HepG2 (cell line): Measurements from ENCODE around the gene EPB41L3. TPM values are rescaled to one million over a fixed set of nuclear protein-coding genes. Genes with fewer than 3 reads are reported as not detected.

Experiments used
- ATAC-seq: fragments of 200-7000 bp; cut with Tn5 transposase; 3 replicates; pipeline ENCODE4 v1.9.1; 2020; ENCODE audit warnings: mild to moderate bottlenecking, moderate library complexity
- BruUV-seq: library from RNA; stranded (reverse); fragments of 400-500 nt; replicated peaks from 2 replicates; lab custom pipeline; 2021; lab: Mats Ljungman, UMichigan
- CTCF ChIA-PET: fragments of 300-600 bp; formaldehyde crosslinking; extraction: SDS; loops from one replicate; lab custom pipeline; 2021; ENCODE audit warnings: low total read pairs, inconsistent platforms, low intra/inter-chr PET ratio; lab: Yijun Ruan, JAX
- POLR2A ChIA-PET: fragments of 350-600 bp; sonication (Branson Sonifier 250); formaldehyde crosslinking; loops from one replicate; lab custom pipeline; 2020; ENCODE audit warnings: antibody characterized with exemption, inconsistent platforms; lab: Yijun Ruan, JAX
- DNase-seq: peaks from one replicate; pipeline ENCODE4 v3.0.0-alpha.2; 2015; ENCODE audit warnings: low spot score
- FAIRE-seq: peaks from 3 replicates; lab custom pipeline; 2011; peaks lifted over from hg19 to GRCh38; lab: Jason Lieb, UNC
- H2AFZ ChIP-seq: one replicate; pipeline ENCODE4 v1.6.1; 2011; ENCODE audit warnings: low read length, inconsistent platforms
- H3K27ac ChIP-seq: fragments of 300-600 bp; 3 replicates; pipeline ENCODE4 v1.8.0; 2011; ENCODE audit warnings: mixed run types, mild to moderate bottlenecking, mixed read lengths, low read length, inconsistent platforms; ENCODE audit not compliant: insufficient read depth; ENCODE audit errors: extremely low read length
- H3K27me3 ChIP-seq, 2 experiments: fragments of 200-600 bp in 1 of 2; 2 replicates in 1 of 2; 3 replicates in 1 of 2; pipeline versions ENCODE4 v1.6.0 to v1.8.0; 2011; ENCODE audit warnings: low read length in 2 of 2, mild to moderate bottlenecking in 2 of 2, moderate library complexity in 2 of 2, inconsistent platforms in 1 of 2; ENCODE audit not compliant: insufficient read depth in 2 of 2, control insufficient read depth in 1 of 2
- H3K36me3 ChIP-seq, 2 experiments: fragments of 200-600 bp in 1 of 2; replicated peaks in 1 of 2; 2 replicates in 1 of 2; 3 replicates in 1 of 2; pipeline versions ENCODE4 v1.5.1 to v1.8.0; 2011; ENCODE audit warnings: low read length in 2 of 2, inconsistent platforms in 1 of 2; ENCODE audit not compliant: insufficient read depth in 2 of 2, control insufficient read depth in 1 of 2
- H3K4me1 ChIP-seq: 2 replicates; pipeline ENCODE4 v1.5.1; 2012; ENCODE audit warnings: low read length, inconsistent platforms; ENCODE audit not compliant: insufficient read depth
- H3K4me2 ChIP-seq: 2 replicates; pipeline ENCODE4 v1.6.0; 2011; ENCODE audit warnings: low read depth, low read length, inconsistent platforms
- H3K4me3 ChIP-seq, 3 experiments: fragments of 200-600 bp in 1 of 3; sonication (generic), shearing (Covaris generic) in 1 of 3; replicated peaks in 1 of 3; 2 replicates each; pipeline ENCODE4 v1.5.1; 2011 to 2016; ENCODE audit warnings: low read length in 3 of 3, inconsistent platforms in 2 of 3, low read depth in 2 of 3, mild to moderate bottlenecking in 2 of 3, control low read depth in 1 of 3, mixed read lengths in 1 of 3; ENCODE audit not compliant: insufficient read depth in 1 of 3
- H3K79me2 ChIP-seq: one replicate; pipeline ENCODE4 v1.6.1; 2011; ENCODE audit warnings: low read length, inconsistent platforms; ENCODE audit not compliant: insufficient read depth
- H3K9ac ChIP-seq: 2 replicates; pipeline ENCODE4 v1.6.0; 2011; ENCODE audit warnings: mild to moderate bottlenecking, low read depth, low read length, inconsistent platforms; ENCODE audit not compliant: insufficient read depth
- H3K9me3 ChIP-seq: 2 replicates; pipeline ENCODE4 v1.5.1; 2012; ENCODE audit warnings: mild to moderate bottlenecking, low read length
- H4K20me1 ChIP-seq: 2 replicates; pipeline ENCODE4 v1.6.0; 2011; ENCODE audit warnings: inconsistent platforms, mild to moderate bottlenecking, low read length, moderate library complexity; ENCODE audit not compliant: insufficient read depth
- AKAP8 ChIP-seq: sonication (generic); formaldehyde crosslinking; IDR thresholded peaks from 2 replicates; pipeline ENCODE4 v1.5.1; 2020; ENCODE audit warnings: mild to moderate bottlenecking, missing genetic modification reagents
- ASH2L ChIP-seq: fragments of 300-600, 200-600 bp; sonication (generic); IDR thresholded peaks from 2 replicates; pipeline ENCODE4 v1.7.0; 2017; ENCODE audit warnings: low read depth, mild to moderate bottlenecking, moderate library complexity, mixed read lengths, low read length; ENCODE audit not compliant: insufficient read length
- CAMTA2 ChIP-seq: sonication (generic); formaldehyde crosslinking; IDR thresholded peaks from 2 replicates; pipeline ENCODE4 v1.4.0; 2020; ENCODE audit warnings: mild to moderate bottlenecking, missing genetic modification reagents, borderline replicate concordance
- CEBPB ChIP-seq: IDR thresholded peaks from 2 replicates; pipeline ENCODE4 v1.6.1; 2011; ENCODE audit warnings: low read depth, low read length, improper control_type of control experiment, borderline replicate concordance
- CEBPG ChIP-seq: IDR thresholded peaks from 2 replicates; pipeline ENCODE4 v1.6.1; 2016
- CHD4 ChIP-seq: fragments of 200-600 bp; sonication (generic); IDR thresholded peaks from 2 replicates; pipeline ENCODE4 v1.7.0; 2017; ENCODE audit warnings: mild to moderate bottlenecking, low read length, borderline replicate concordance
- FLYWCH1 ChIP-seq: sonication (generic); formaldehyde crosslinking; IDR thresholded peaks from 2 replicates; pipeline ENCODE4 v1.8.1; 2023; ENCODE audit warnings: mild to moderate bottlenecking, missing genetic modification reagents
- HES4 ChIP-seq: sonication (generic); formaldehyde crosslinking; IDR thresholded peaks from 2 replicates; pipeline ENCODE4 v1.9.0; 2021; ENCODE audit warnings: mild to moderate bottlenecking, missing genetic modification reagents, borderline replicate concordance
- KDM5A ChIP-seq: fragments of 200-600 bp; sonication (generic); IDR thresholded peaks from 2 replicates; pipeline ENCODE4 v1.7.0; 2018; ENCODE audit warnings: antibody characterized with exemption, mild to moderate bottlenecking, low read length, borderline replicate concordance
- KLF16 ChIP-seq, 2 experiments: sonication (generic) in 1 of 2; formaldehyde crosslinking in 1 of 2; IDR thresholded peaks; 2 replicates each; pipeline versions ENCODE4 v1.6.1 to v1.8.0; 2016 to 2023; ENCODE audit warnings: missing genetic modification reagents in 2 of 2, missing compliant biosample characterization in 1 of 2
- MATR3 ChIP-seq: sonication (generic); formaldehyde crosslinking; IDR thresholded peaks from 2 replicates; pipeline ENCODE4 v1.4.0; 2020; ENCODE audit warnings: missing genetic modification reagents
- NFKB2 ChIP-seq: sonication (generic); formaldehyde crosslinking; IDR thresholded peaks from 2 replicates; pipeline ENCODE4 v1.4.0; 2020; ENCODE audit warnings: missing genetic modification reagents, borderline replicate concordance
- PHF8 ChIP-seq: sonication (generic); formaldehyde crosslinking; IDR thresholded peaks from 2 replicates; pipeline ENCODE4 v1.5.0; 2020; ENCODE audit warnings: missing genetic modification reagents
- RARG ChIP-seq: sonication (generic); formaldehyde crosslinking; IDR thresholded peaks from 2 replicates; pipeline ENCODE4 v1.4.0; 2020; ENCODE audit warnings: low read depth, mild to moderate bottlenecking, missing genetic modification reagents
- XBP1 ChIP-seq: sonication (generic); formaldehyde crosslinking; IDR thresholded peaks from 2 replicates; pipeline ENCODE4 v1.5.0; 2020; ENCODE audit warnings: missing genetic modification reagents
- ZEB1 ChIP-seq: IDR thresholded peaks from 2 replicates; pipeline ENCODE4 v1.6.1; 2012; ENCODE audit warnings: mild to moderate bottlenecking, low read depth, inconsistent platforms; ENCODE audit not compliant: insufficient replicate concordance
- ZNF143 ChIP-seq: sonication (generic); formaldehyde crosslinking; IDR thresholded peaks from 2 replicates; pipeline ENCODE4 v1.4.0; 2020; ENCODE audit warnings: missing genetic modification reagents
- ZNF205 ChIP-seq: IDR thresholded peaks from 2 replicates; pipeline ENCODE4 v1.6.1; 2018; ENCODE audit warnings: missing biosample characterization, missing genetic modification reagents
- ZNF260 ChIP-seq: sonication (generic); formaldehyde crosslinking; IDR thresholded peaks from 2 replicates; pipeline ENCODE4 v1.4.0; 2020; ENCODE audit warnings: missing genetic modification reagents, low read depth, mild to moderate bottlenecking, borderline replicate concordance
- ZNF737 ChIP-seq: sonication (generic); formaldehyde crosslinking; IDR thresholded peaks from 2 replicates; pipeline ENCODE4 v1.5.0; 2020; ENCODE audit warnings: missing genetic modification reagents, mild to moderate bottlenecking, borderline replicate concordance
- WGBS: methylation state at CpG from one replicate; pipeline ENCODE4 v1.1.6; 2017; ENCODE audit warnings: low lambda C conversion rate; 5-methylcytosine and 5-hydroxymethylcytosine counted together
- in situ Hi-C: cut with HindIII; loops from 2 replicates; pipeline ENCODE4 v1.10.0; 2017; ENCODE audit warnings: low pct_unique_long_range_greater_than_20kb; ENCODE audit not compliant: extremely low pct_ligation_motif_present
- intact Hi-C: fragments of 100-400 bp; cut with micrococcal nuclease; formaldehyde crosslinking; loops from one replicate; pipeline ENCODE4 v1.10.0; 2022; ENCODE audit not compliant: unreplicated experiment
- polyA plus RNA-seq, 8 experiments: library from polyadenylated mRNA; depleted of rRNA in 3 of 8; stranded (reverse) in 7 of 8; unstranded in 1 of 8; fragments of >200 nt; fragmentation: Illumina TruSeq in 4 of 8; extraction: Trizol in 4 of 8; gene quantifications; 2 replicates each; pipeline versions ENCODE4 v1.2.1 to v1.2.3, GENCODE V29; 2011 to 2016; ENCODE audit warnings: low read depth in 4 of 8, missing spikeins in 1 of 8, mixed read lengths in 1 of 8; ENCODE audit not compliant: insufficient read depth in 1 of 8
- total RNA-seq, 5 experiments: library from RNA; depleted of rRNA; stranded (reverse); fragments of >200 nt; fragmentation: Illumina TruSeq; extraction: Trizol; gene quantifications; 2 replicates each; pipeline ENCODE4 v1.2.3, GENCODE V29; 2016; ENCODE audit warnings: low read depth in 1 of 5

Gene EPB41L3
- total and polyA plus RNA-seq, 2 of the 13 experiments (the other 11 are each of a cell fraction or from before 2014, with no cell fraction given), result not detected

GRCh38 chr18:5417342-5417741 is 126.5 kb downstream of the EPB41L3 start:
- CTCF ChIA-PET, result no interaction called here
- no peak for ATAC-seq
- H3K9ac ChIP-seq, result no peak overlapping the region
- H3K36me3 ChIP-seq, result no peaks in the 10 kb centered on the region
- TF ChIP-seq KDM5A (no peak), FLYWCH1 (no peak), CEBPG (CRISPR knock-in tag) (peak; percentile 52; the same call in 1 of the 2 replicates), CEBPB (peak; percentile 68; the same call in 1 of the 2 replicates), ZNF260 (CRISPR knock-in tag) (no peak), ZNF143 (CRISPR knock-in tag) (0 out of 2 replicates have a peak, but pooled peaks have one; percentile 20), KLF16 (CRISPR knock-in tag; IDR thresholded peaks at IDR 0.05) (no peak), MATR3 (no peak)
- intact Hi-C loops, result no loop called here
- peaks cover 0 to 30% of the 10 kb centered on the region in 2 experiments; a peak in 2 of 5 replicates for H3K27me3 ChIP-seq
- no peaks in the 10 kb centered on the region for H3K79me2 ChIP-seq
- H2AFZ ChIP-seq, result no peak overlapping the region
- no peak overlapping the region for H3K4me3 ChIP-seq
- no peak overlapping the region for H3K4me2 ChIP-seq
- no peaks in the 10 kb centered on the region for H3K4me1 ChIP-seq
- POLR2A ChIA-PET, result no interaction called here
- H3K27ac ChIP-seq, result no peak overlapping the region
- no peak for DNase-seq
- BruUV-seq, result no TSS peak
- in situ Hi-C loops, result no loop called here
- no peak for FAIRE-seq
- H3K9me3 ChIP-seq, result no peaks in the 10 kb centered on the region
- WGBS, result 22% methylated on average over 8 of the region's 8 CpGs
- H4K20me1 ChIP-seq, result no peaks in the 10 kb centered on the region

- H3K9ac ChIP-seq, result no peak overlapping the region
- FAIRE-seq (no peak), ATAC-seq (no peak), DNase-seq (no peak)
- POLR2A ChIA-PET, result no interaction called here
- no peak overlapping the region for H3K27ac ChIP-seq
- no peaks in the 10 kb centered on the region for H4K20me1 ChIP-seq
- H3K9me3 ChIP-seq, result no peaks in the 10 kb centered on the region
- no peaks in the 10 kb centered on the region for H3K4me1 ChIP-seq
- no peak overlapping the region for H3K4me3 ChIP-seq
- TF ChIP-seq RARG (CRISPR knock-in tag) (no peak), ZEB1 (no peak), HES4 (no peak), XBP1 (no peak), CAMTA2 (CRISPR knock-in tag) (no peak), ZNF737 (CRISPR knock-in tag) (no peak), ZNF205 (CRISPR knock-in tag) (no peak), AKAP8 (no peak), ASH2L (no peak), PHF8 (CRISPR knock-in tag) (no peak), CHD4 (no peak), NFKB2 (no peak)
- TF ChIP-seq, all 625 proteins: peak for 0
- in situ Hi-C loops (no loop called here), intact Hi-C loops (no loop called here)
- CTCF ChIA-PET, result no interaction called here
- Histone ChIP-seq H3K79me2 (no peaks in the 10 kb centered on the region), H3K27me3 (peaks cover 0 to 27% of the 10 kb centered on the region in 2 experiments; a peak in 2 of 5 replicates), H3K4me2 (no peak overlapping the region), H2AFZ (no peak overlapping the region), H3K36me3 (no peaks in the 10 kb centered on the region)
- BruUV-seq, result no TSS peak
- 16% methylated on average over 3 of the region's 3 CpGs for WGBS
Observed at GRCh38 chr18:5416112-5416511, 127.7 kb downstream of the EPB41L3 start.
